Hepatic stellate cell (primary cell): ENCODE measurements around the gene TBCK.
A peak's percentile ranks its signal among the peaks of the same experiment; 100 is the strongest.
"Not testable (repeated sequence)": the region's sequence is repeated elsewhere in the genome, so short reads cannot be mapped to it uniquely, and the experiment has no call there.

Source experiments
- DNase-seq: peaks from one replicate; pipeline ENCODE4 v3.0.0; 2011; ENCODE audit warnings: low spot score

The TBCK gene

GRCh38 chr4:106284227-106284626, 31.8 kb downstream of the TBCK start:
- DNase-seq = no peak

- DNase-seq = no peak
These were observed 38.8 kb downstream of the TBCK start for GRCh38 chr4:106277140-106277675.

GRCh38 chr4:106273831-106274230, 42.2 kb downstream of the TBCK start:
- no peak for DNase-seq

GRCh38 chr4:106270736-106271135, 45.3 kb downstream of the TBCK start:
- no peak for DNase-seq

- no peak for DNase-seq
These were observed 46.3 kb downstream of the TBCK start for GRCh38 chr4:106269711-106270110.

GRCh38 chr4:106268786-106269185, 47.2 kb downstream of the TBCK start:
- no peak for DNase-seq

GRCh38 chr4:106266201-106266600, 49.8 kb downstream of the TBCK start:
- DNase-seq = peak; percentile 21

- no peak for DNase-seq
These were observed 51.7 kb downstream of the TBCK start for GRCh38 chr4:106264331-106264728.

- no peak for DNase-seq
These were observed 52.2 kb downstream of the TBCK start for GRCh38 chr4:106263594-106264330.

- DNase-seq = no peak
These were observed 54.0 kb downstream of the TBCK start for GRCh38 chr4:106261980-106262379.

GRCh38 chr4:106258145-106259045, 57.6 kb downstream of the TBCK start:
- no peak for DNase-seq

GRCh38 chr4:106256190-106256589, 59.8 kb downstream of the TBCK start:
- DNase-seq = no peak

GRCh38 chr4:106255195-106255594, 60.8 kb downstream of the TBCK start:
- DNase-seq = no peak

- DNase-seq = no peak
These were observed 62.5 kb downstream of the TBCK start for GRCh38 chr4:106253364-106254129.

GRCh38 chr4:106247600-106247999, 68.4 kb downstream of the TBCK start:
- DNase-seq = no peak

GRCh38 chr4:106246441-106246840, 69.6 kb downstream of the TBCK start:
- DNase-seq = no peak

GRCh38 chr4:106245176-106245575, 70.8 kb downstream of the TBCK start:
- DNase-seq = no peak

- DNase-seq = no peak
These were observed 75.3 kb downstream of the TBCK start for GRCh38 chr4:106240699-106241098.

- DNase-seq = peak; percentile 9
These were observed 77.1 kb downstream of the TBCK start for GRCh38 chr4:106238820-106239420.

GRCh38 chr4:106231931-106232330, 84.1 kb downstream of the TBCK start:
- DNase-seq = no peak

GRCh38 chr4:106222548-106222947, 93.5 kb downstream of the TBCK start:
- DNase-seq = no peak

GRCh38 chr4:106213291-106213690, 102.7 kb downstream of the TBCK start:
- DNase-seq = not testable (repeated sequence)
